HEK293T (cell line): ENCODE data around the gene STARD5.

Source experiments
- BHLHE40 ChIP-seq: fragments of 450-650 bp; IDR thresholded peaks from 2 replicates; pipeline ENCODE4 v1.6.1; 2016; ENCODE audit warnings: mild to moderate bottlenecking, moderate library complexity, borderline replicate concordance
- CTBP1 ChIP-seq: fragments of 450-650 bp; IDR thresholded peaks from 2 replicates; pipeline ENCODE4 v1.6.1; 2016; ENCODE audit warnings: borderline replicate concordance
- FOXM1 ChIP-seq: fragments of 450-650 bp; IDR thresholded peaks from 2 replicates; pipeline ENCODE4 v1.6.1; 2017; ENCODE audit warnings: mild to moderate bottlenecking, borderline replicate concordance
- SUZ12 ChIP-seq: fragments of 450-650 bp; IDR thresholded peaks from 2 replicates; pipeline ENCODE4 v1.6.1; 2016; ENCODE audit warnings: mild to moderate bottlenecking
- ZNF384 ChIP-seq: fragments of 450-650 bp; IDR thresholded peaks from 2 replicates; pipeline ENCODE4 v1.6.1; 2016

DNA sequence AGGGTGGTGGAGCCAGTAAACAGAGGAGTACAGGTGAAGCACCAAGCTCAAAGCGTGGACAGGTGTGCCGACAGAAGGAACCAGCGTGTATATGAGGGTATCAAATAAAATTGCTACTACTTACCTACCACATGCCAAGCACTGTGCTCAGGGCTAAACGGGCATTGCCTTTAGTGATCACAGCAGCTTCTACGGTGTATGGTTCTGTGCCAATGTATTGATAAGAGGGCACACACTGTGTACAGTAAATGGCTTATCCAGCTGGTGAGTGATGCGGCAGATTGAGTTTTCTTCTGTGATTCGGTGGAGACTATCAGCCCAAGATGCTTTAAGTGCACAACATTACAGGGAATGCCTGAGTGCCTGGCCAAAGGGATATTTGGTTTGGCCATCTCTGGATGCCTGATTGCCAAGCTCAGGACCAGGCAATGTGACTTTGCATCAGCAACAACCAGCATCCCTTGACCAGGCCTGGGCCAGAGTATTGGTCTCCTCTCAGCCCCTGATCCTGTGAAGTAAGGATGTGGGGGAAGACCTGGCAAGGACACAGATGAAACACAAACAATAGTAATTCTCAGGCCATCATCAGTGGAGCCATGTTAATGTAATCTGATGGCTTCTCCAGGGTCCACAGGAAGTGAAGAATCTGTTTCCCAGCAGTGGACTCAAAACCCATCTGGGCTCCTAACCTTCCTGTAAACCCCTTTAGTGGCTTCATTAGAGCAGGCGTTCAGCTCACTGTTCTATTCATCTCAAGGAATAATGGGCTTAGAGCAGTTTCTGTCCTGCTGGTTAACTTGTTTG, 14.1 kb downstream of the STARD5 start:
- TF ChIP-seq SUZ12 (no peak), ZNF384 (no peak), BHLHE40 (no peak), FOXM1 (no peak), CTBP1 (no peak)
